SHP77 (cell line): ENCODE data around the gene ZKSCAN1.

Source experiments
- DNase-seq, 2 experiments: peaks; one replicate each; lab custom pipeline; 2025; lab: John Stamatoyannopoulos, UW

The ZKSCAN1 gene

GRCh38 chr7:100038326-100038725 is 22.9 kb downstream of the ZKSCAN1 start:
- DNase-seq, result no peak

- DNase-seq, result no peak
Measured at GRCh38 chr7:100040575-100040974, 25.2 kb downstream of the ZKSCAN1 start.

GRCh38 chr7:100044718-100045117 is 29.3 kb downstream of the ZKSCAN1 start:
- DNase-seq, result peak in 1 of 2 experiments; percentile 8

GRCh38 chr7:100048680-100049079 is 33.3 kb downstream of the ZKSCAN1 start:
- no peak for DNase-seq

GRCh38 chr7:100049441-100050291 is 34.3 kb downstream of the ZKSCAN1 start, which contains the start of gene ZSCAN21:
ZSCAN21 (plus strand) TSS chr7:100049774; CDS start chr7:100057007, 7,233 bp downstream.
- DNase-seq, result peak; percentile 43 to 65

- DNase-seq, result no peak
Measured at GRCh38 chr7:100051611-100052010, 36.2 kb downstream of the ZKSCAN1 start.

- DNase-seq, result peak; percentile 71 to 81
Measured at GRCh38 chr7:100053215-100053614, 37.8 kb downstream of the ZKSCAN1 start.

GRCh38 chr7:100057006-100057405 is 41.6 kb downstream of the ZKSCAN1 start:
- no peak for DNase-seq

- DNase-seq, result no peak
Measured at GRCh38 chr7:100059251-100059739, 43.9 kb downstream of the ZKSCAN1 start.

- no peak for DNase-seq
Measured at GRCh38 chr7:100061518-100062193, 46.3 kb downstream of the ZKSCAN1 start.

- DNase-seq, result no peak
Measured at GRCh38 chr7:100063376-100063775, 48.0 kb downstream of the ZKSCAN1 start.

GRCh38 chr7:100064162-100064561 is 48.8 kb downstream of the ZKSCAN1 start:
- DNase-seq, result no peak

- no peak for DNase-seq
Measured at GRCh38 chr7:100065452-100066186, 50.2 kb downstream of the ZKSCAN1 start.

GRCh38 chr7:100066953-100067352 is 51.6 kb downstream of the ZKSCAN1 start:
- DNase-seq, result no peak

- DNase-seq, result no peak
Measured at GRCh38 chr7:100069991-100070390, 54.6 kb downstream of the ZKSCAN1 start.

GRCh38 chr7:100071018-100071723 is 55.8 kb downstream of the ZKSCAN1 start:
- no peak for DNase-seq

- no peak for DNase-seq
Measured at GRCh38 chr7:100072462-100072861, 57.1 kb downstream of the ZKSCAN1 start.

- no peak for DNase-seq
Measured at GRCh38 chr7:100074841-100075240, 59.4 kb downstream of the ZKSCAN1 start.

GRCh38 chr7:100075418-100075817 is 60.0 kb downstream of the ZKSCAN1 start:
- no peak for DNase-seq

GRCh38 chr7:100077205-100077604 is 61.8 kb downstream of the ZKSCAN1 start:
- DNase-seq, result no peak

- no peak for DNase-seq
Measured at GRCh38 chr7:100079024-100079560, 63.7 kb downstream of the ZKSCAN1 start.
